Measurements from ENCODE around the gene KRT27.

DNA sequence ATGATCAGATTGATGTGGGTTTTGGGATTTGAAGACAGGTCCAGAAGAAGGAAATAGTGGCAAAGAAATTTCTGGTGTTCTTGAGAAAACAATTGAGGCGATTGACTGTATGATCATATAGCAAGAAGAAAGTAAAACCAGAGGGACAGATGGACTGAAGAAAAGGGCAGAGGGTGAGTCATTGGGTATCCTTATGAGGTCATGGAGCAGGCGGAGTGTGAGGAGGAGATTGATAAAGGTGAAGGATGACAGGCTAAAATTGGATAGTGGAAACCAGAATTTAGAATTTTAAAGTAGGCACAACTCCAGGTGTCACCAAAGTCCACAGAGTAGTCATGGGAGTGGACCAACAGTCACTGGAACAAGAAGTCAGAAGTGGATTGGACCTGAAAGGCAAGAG, 18.8 kb upstream of the KRT27 start:
- TF ChIP-seq, protein P1, sequence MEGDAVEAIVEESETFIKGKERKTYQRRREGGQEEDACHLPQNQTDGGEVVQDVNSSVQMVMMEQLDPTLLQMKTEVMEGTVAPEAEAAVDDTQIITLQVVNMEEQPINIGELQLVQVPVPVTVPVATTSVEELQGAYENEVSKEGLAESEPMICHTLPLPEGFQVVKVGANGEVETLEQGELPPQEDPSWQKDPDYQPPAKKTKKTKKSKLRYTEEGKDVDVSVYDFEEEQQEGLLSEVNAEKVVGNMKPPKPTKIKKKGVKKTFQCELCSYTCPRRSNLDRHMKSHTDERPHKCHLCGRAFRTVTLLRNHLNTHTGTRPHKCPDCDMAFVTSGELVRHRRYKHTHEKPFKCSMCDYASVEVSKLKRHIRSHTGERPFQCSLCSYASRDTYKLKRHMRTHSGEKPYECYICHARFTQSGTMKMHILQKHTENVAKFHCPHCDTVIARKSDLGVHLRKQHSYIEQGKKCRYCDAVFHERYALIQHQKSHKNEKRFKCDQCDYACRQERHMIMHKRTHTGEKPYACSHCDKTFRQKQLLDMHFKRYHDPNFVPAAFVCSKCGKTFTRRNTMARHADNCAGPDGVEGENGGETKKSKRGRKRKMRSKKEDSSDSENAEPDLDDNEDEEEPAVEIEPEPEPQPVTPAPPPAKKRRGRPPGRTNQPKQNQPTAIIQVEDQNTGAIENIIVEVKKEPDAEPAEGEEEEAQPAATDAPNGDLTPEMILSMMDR (IDR thresholded peaks at IDR 0.05 in 2 of 3, conservative IDR thresholded peaks at IDR 0.05 in 1 of 3; ENCODE audit: borderline replicate concordance in 1 of 3, insufficient read depth in 1 of 3, low read depth in 2 of 3, low read length in 2 of 3): no peak
- TF ChIP-seq ZNF274 (IDR thresholded peaks at IDR 0.05; ENCODE audit: low read depth, low read length) (no peak), FOSL1 (IDR thresholded peaks at IDR 0.05; ENCODE audit: low read depth) (no peak), POLR2A (IDR thresholded peaks at IDR 0.05; ENCODE audit: borderline replicate concordance, extremely low read depth, insufficient read depth, insufficient read length) (no peak), JUND (IDR thresholded peaks at IDR 0.05) (no peak), EZH2 (IDR thresholded peaks at IDR 0.05) (no peak), ZFX (IDR thresholded peaks at IDR 0.05) (no peak), TCF7L2 (IDR thresholded peaks at IDR 0.05; ENCODE audit: borderline replicate concordance, extremely low read depth, insufficient read depth, insufficient read length) (no peak), ELF1 (IDR thresholded peaks at IDR 0.05; ENCODE audit: borderline replicate concordance, low read depth) (no peak), RAD21 (IDR thresholded peaks at IDR 0.05; ENCODE audit: low read depth) (no peak), EGR1 (IDR thresholded peaks at IDR 0.05; ENCODE audit: low read depth) (no peak)
- TF ChIP-seq, protein P2, sequence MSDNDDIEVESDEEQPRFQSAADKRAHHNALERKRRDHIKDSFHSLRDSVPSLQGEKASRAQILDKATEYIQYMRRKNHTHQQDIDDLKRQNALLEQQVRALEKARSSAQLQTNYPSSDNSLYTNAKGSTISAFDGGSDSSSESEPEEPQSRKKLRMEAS (IDR thresholded peaks at IDR 0.05): no peak
- TF ChIP-seq, protein P3, sequence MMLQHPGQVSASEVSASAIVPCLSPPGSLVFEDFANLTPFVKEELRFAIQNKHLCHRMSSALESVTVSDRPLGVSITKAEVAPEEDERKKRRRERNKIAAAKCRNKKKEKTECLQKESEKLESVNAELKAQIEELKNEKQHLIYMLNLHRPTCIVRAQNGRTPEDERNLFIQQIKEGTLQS (IDR thresholded peaks at IDR 0.05): no peak
- TF ChIP-seq, protein P4, sequence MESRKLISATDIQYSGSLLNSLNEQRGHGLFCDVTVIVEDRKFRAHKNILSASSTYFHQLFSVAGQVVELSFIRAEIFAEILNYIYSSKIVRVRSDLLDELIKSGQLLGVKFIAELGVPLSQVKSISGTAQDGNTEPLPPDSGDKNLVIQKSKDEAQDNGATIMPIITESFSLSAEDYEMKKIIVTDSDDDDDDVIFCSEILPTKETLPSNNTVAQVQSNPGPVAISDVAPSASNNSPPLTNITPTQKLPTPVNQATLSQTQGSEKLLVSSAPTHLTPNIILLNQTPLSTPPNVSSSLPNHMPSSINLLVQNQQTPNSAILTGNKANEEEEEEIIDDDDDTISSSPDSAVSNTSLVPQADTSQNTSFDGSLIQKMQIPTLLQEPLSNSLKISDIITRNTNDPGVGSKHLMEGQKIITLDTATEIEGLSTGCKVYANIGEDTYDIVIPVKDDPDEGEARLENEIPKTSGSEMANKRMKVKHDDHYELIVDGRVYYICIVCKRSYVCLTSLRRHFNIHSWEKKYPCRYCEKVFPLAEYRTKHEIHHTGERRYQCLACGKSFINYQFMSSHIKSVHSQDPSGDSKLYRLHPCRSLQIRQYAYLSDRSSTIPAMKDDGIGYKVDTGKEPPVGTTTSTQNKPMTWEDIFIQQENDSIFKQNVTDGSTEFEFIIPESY (IDR thresholded peaks at IDR 0.05; ENCODE audit: extremely low read depth, insufficient replicate concordance, low read length): no peak

Measured in HCT116 (cell line).